Cardiac fibroblast (primary cell): ENCODE measurements around the gene TRPM3.

ENCODE experiments used
- DNase-seq, 2 donors: peaks; one replicate each; pipeline versions ENCODE4 v3.0.0 to v3.0.0-alpha.2; 2010; ENCODE audit warnings: low read depth in 2 of 2
- H3K4me3 ChIP-seq, 2 donors: replicated peaks in 1 of 2; 1 replicate in 1 of 2; 2 replicates in 1 of 2; pipeline ENCODE4 v1.5.1; 2011; ENCODE audit warnings: low read depth in 2 of 2, low read length in 2 of 2, mild to moderate bottlenecking in 2 of 2, moderate library complexity in 1 of 2
- TF ChIP-seq, protein P1 (sequence below): IDR thresholded peaks from one replicate; pipeline ENCODE4 v1.5.1; 2011; ENCODE audit warnings: low read depth, mild to moderate bottlenecking, low read length, inconsistent platforms

The TRPM3 gene

DNA sequence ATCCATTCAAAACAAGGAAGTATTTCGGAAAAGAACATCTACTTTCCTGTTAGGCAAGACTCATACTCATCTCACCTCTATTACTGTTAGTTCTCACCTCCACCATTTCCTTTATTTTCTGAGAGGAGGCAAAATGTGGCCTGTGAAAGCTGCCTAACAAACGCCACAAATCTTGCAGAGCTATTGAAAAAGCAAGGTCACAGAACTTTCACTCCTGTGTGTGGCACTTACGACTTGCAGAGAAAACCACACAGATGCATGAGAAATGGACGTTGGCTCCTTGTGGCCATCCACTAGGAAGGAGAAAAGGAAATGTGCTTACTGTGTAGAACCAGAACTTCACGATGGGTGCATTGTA is 511.2 kb downstream of the TRPM3 start:
- no peak overlapping the region for H3K4me3 ChIP-seq
- no peak for DNase-seq
- TF ChIP-seq, protein P1, sequence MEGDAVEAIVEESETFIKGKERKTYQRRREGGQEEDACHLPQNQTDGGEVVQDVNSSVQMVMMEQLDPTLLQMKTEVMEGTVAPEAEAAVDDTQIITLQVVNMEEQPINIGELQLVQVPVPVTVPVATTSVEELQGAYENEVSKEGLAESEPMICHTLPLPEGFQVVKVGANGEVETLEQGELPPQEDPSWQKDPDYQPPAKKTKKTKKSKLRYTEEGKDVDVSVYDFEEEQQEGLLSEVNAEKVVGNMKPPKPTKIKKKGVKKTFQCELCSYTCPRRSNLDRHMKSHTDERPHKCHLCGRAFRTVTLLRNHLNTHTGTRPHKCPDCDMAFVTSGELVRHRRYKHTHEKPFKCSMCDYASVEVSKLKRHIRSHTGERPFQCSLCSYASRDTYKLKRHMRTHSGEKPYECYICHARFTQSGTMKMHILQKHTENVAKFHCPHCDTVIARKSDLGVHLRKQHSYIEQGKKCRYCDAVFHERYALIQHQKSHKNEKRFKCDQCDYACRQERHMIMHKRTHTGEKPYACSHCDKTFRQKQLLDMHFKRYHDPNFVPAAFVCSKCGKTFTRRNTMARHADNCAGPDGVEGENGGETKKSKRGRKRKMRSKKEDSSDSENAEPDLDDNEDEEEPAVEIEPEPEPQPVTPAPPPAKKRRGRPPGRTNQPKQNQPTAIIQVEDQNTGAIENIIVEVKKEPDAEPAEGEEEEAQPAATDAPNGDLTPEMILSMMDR: no peak

GRCh38 chr9:70609542-70610286 is 511.7 kb downstream of the TRPM3 start:
- peak; percentile 91 to 97 for DNase-seq
- TF ChIP-seq, protein P1: no peak
- no peak overlapping the region for H3K4me3 ChIP-seq

- no peak for DNase-seq
- H3K4me3 ChIP-seq: no peak overlapping the region
- TF ChIP-seq, protein P1: no peak
Measured at GRCh38 chr9:70609011-70609410, 512.4 kb downstream of the TRPM3 start.

GRCh38 chr9:70607926-70608325 is 513.5 kb downstream of the TRPM3 start:
- TF ChIP-seq, protein P1: no peak
- no peak for DNase-seq
- H3K4me3 ChIP-seq: no peak overlapping the region

- TF ChIP-seq, protein P1: no peak
- DNase-seq: no peak
- H3K4me3 ChIP-seq: no peak overlapping the region
Measured at GRCh38 chr9:70607329-70607728, 514.1 kb downstream of the TRPM3 start.

GRCh38 chr9:70603020-70603411 is 518.4 kb downstream of the TRPM3 start:
- TF ChIP-seq, protein P1: no peak

More at GRCh38 chr9:70603020-70603411, 518.4 kb downstream of the TRPM3 start:
- no peak for DNase-seq
- no peak overlapping the region for H3K4me3 ChIP-seq
